Cerebellar cortex (tissue), 1 donor: ENCODE results near the gene CIPC.

Experiments
- DNase-seq: peaks from one replicate; pipeline ENCODE4 v3.0.0-alpha.2; 2015; ENCODE audit warnings: low spot score

Gene CIPC

GRCh38 chr14:77069551-77069950 is 28.5 kb upstream of the CIPC start:
- DNase-seq, result no peak

- no peak for DNase-seq
Observed at GRCh38 chr14:77071938-77072388, 26.1 kb upstream of the CIPC start.

- no peak for DNase-seq
Observed at GRCh38 chr14:77074969-77075368, 23.1 kb upstream of the CIPC start.

GRCh38 chr14:77076113-77076631 is 21.9 kb upstream of the CIPC start:
- DNase-seq, result no peak

- DNase-seq, result no peak
Observed at GRCh38 chr14:77077040-77077439, 21.0 kb upstream of the CIPC start.

- DNase-seq, result no peak
Observed at GRCh38 chr14:77082356-77082755, 15.7 kb upstream of the CIPC start.

- DNase-seq, result no peak
Observed at GRCh38 chr14:77083082-77083481, 15.0 kb upstream of the CIPC start.

GRCh38 chr14:77084985-77085384 is 13.1 kb upstream of the CIPC start:
- DNase-seq, result no peak

- no peak for DNase-seq
Observed at GRCh38 chr14:77085538-77085937, 12.5 kb upstream of the CIPC start.

GRCh38 chr14:77086017-77086727 is 11.9 kb upstream of the CIPC start:
- no peak for DNase-seq

GRCh38 chr14:77086951-77087350 is 11.1 kb upstream of the CIPC start:
- no peak for DNase-seq

GRCh38 chr14:77087631-77088030 is 10.4 kb upstream of the CIPC start:
- DNase-seq, result no peak

- DNase-seq, result no peak
Observed at GRCh38 chr14:77088219-77088618, 9.8 kb upstream of the CIPC start.

GRCh38 chr14:77088645-77089044 is 9.4 kb upstream of the CIPC start:
- no peak for DNase-seq

- DNase-seq, result no peak
Observed at GRCh38 chr14:77091518-77091917, 6.5 kb upstream of the CIPC start.

GRCh38 chr14:77092676-77093075 is 5.4 kb upstream of the CIPC start:
- no peak for DNase-seq

GRCh38 chr14:77094672-77095284 is 3.3 kb upstream of the CIPC start:
- DNase-seq, result peak; percentile 89

GRCh38 chr14:77097006-77097699 is 905 bp upstream of the CIPC start:
- no peak for DNase-seq

- peak; percentile 94 for DNase-seq
Observed at GRCh38 chr14:77098529-77099353, 683 bp downstream of the CIPC start.

GRCh38 chr14:77099425-77100167 is 1.5 kb downstream of the CIPC start:
- DNase-seq, result peak; percentile 77

- no peak for DNase-seq
Observed at GRCh38 chr14:77100961-77101360, 2.9 kb downstream of the CIPC start.
